ENCODE data around the gene MPV17. TPM values are rescaled to one million over a fixed set of nuclear protein-coding genes. Genes with fewer than 3 reads are reported as not detected.
A peak's percentile ranks its signal among the peaks of the same experiment; 100 is the strongest.
"Not testable (repeated sequence)": the region's sequence is repeated elsewhere in the genome, so short reads cannot be mapped to it uniquely, and the experiment has no call there.

The MPV17 gene
- total RNA-seq, 1 donor from 2014 or later = 71.3 TPM

GRCh38 chr2:27306573-27307286 lies 16.2 kb downstream of the MPV17 start:
- H3K4me3 ChIP-seq (ENCODE audit: low read depth, low read length) = peak overlapping the region; percentile 21
- DNase-seq (ENCODE audit: low read depth) = no peak
- TF ChIP-seq CTCF (conservative IDR thresholded peaks at IDR 0.05; ENCODE audit: low read depth, low read length) = peak; percentile 10

GRCh38 chr2:27306136-27306535 lies 16.8 kb downstream of the MPV17 start:
- TF ChIP-seq CTCF (conservative IDR thresholded peaks at IDR 0.05; ENCODE audit: low read depth, low read length) = no peak
- no peak for DNase-seq (ENCODE audit: low read depth)
- peak overlapping the region; percentile 21 for H3K4me3 ChIP-seq (ENCODE audit: low read depth, low read length)

GRCh38 chr2:27305516-27305915 lies 17.4 kb downstream of the MPV17 start:
- DNase-seq (ENCODE audit: low read depth) = no peak
- TF ChIP-seq CTCF (conservative IDR thresholded peaks at IDR 0.05; ENCODE audit: low read depth, low read length) = no peak
- no peak overlapping the region for H3K4me3 ChIP-seq (ENCODE audit: low read depth, low read length)

- no peak for DNase-seq (ENCODE audit: low read depth)
- TF ChIP-seq CTCF (conservative IDR thresholded peaks at IDR 0.05; ENCODE audit: low read depth, low read length) = no peak
- H3K4me3 ChIP-seq (ENCODE audit: low read depth, low read length) = no peak overlapping the region
Measured at GRCh38 chr2:27304488-27305240, 18.2 kb downstream of the MPV17 start.

GRCh38 chr2:27303093-27304025 lies 19.5 kb downstream of the MPV17 start:
- DNase-seq (ENCODE audit: low read depth) = no peak
- peak overlapping the region; percentile 17 for H3K4me3 ChIP-seq (ENCODE audit: low read depth, low read length)
- TF ChIP-seq CTCF (conservative IDR thresholded peaks at IDR 0.05; ENCODE audit: low read depth, low read length) = peak; percentile 87

- not testable (repeated sequence) for H3K4me3 ChIP-seq (ENCODE audit: low read depth, low read length); DNase-seq (ENCODE audit: low read depth)
Measured at GRCh38 chr2:27300606-27301005, 22.3 kb downstream of the MPV17 start.

Data from epithelial cell of proximal tubule (primary cell).